HepG2 (cell line): ENCODE data around the gene JUND. TPM values are rescaled to one million over a fixed set of nuclear protein-coding genes. Genes with fewer than 3 reads are reported as not detected.

Source experiments
- ARID2 ChIP-seq: sonication (generic); formaldehyde crosslinking; IDR thresholded peaks from 2 replicates; pipeline ENCODE4 v1.8.1; 2022; ENCODE audit warnings: mild to moderate bottlenecking, missing genetic modification reagents, borderline replicate concordance
- BHLHE40 ChIP-seq: IDR thresholded peaks from 2 replicates; pipeline ENCODE4 v1.6.1; 2011; ENCODE audit warnings: low read length, improper control_type of control experiment
- CREM ChIP-seq, 2 experiments: sonication (generic) in 1 of 2; formaldehyde crosslinking in 1 of 2; IDR thresholded peaks; 2 replicates each; pipeline versions ENCODE4 v1.4.0 to v1.6.1; 2016 to 2020; ENCODE audit warnings: antibody characterized with exemption in 1 of 2, mild to moderate bottlenecking in 1 of 2, missing genetic modification reagents in 1 of 2
- ESRRA ChIP-seq: sonication (generic); formaldehyde crosslinking; IDR thresholded peaks from 2 replicates; pipeline ENCODE4 v1.5.1; 2020; ENCODE audit warnings: mild to moderate bottlenecking, low read depth, missing genetic modification reagents
- KLF15 ChIP-seq: sonication (generic); formaldehyde crosslinking; IDR thresholded peaks from 2 replicates; pipeline ENCODE4 v1.8.1; 2023; ENCODE audit warnings: borderline replicate concordance, mild to moderate bottlenecking, inconsistent platforms, missing genetic modification reagents, mixed read lengths
- NFIB ChIP-seq: sonication (generic); formaldehyde crosslinking; IDR thresholded peaks from 2 replicates; pipeline ENCODE4 v1.9.0; 2021; ENCODE audit warnings: missing genetic modification reagents, mild to moderate bottlenecking, borderline replicate concordance
- SMAD3 ChIP-seq: sonication (generic); formaldehyde crosslinking; IDR thresholded peaks from 2 replicates; pipeline ENCODE4 v1.4.0; 2020; ENCODE audit warnings: missing genetic modification reagents
- SRF ChIP-seq: IDR thresholded peaks from 2 replicates; pipeline ENCODE4 v1.6.1; 2011; ENCODE audit warnings: mild to moderate bottlenecking, low read depth, low read length, moderate library complexity
- TAF1 ChIP-seq: sonication (generic); formaldehyde crosslinking; IDR thresholded peaks from 2 replicates; pipeline ENCODE4 v1.4.0; 2020; ENCODE audit warnings: missing genetic modification reagents
- TGIF2 ChIP-seq: IDR thresholded peaks from 2 replicates; pipeline ENCODE4 v1.6.1; 2016; ENCODE audit warnings: control low read depth, missing compliant biosample characterization
- TMF1 ChIP-seq: sonication (generic); formaldehyde crosslinking; IDR thresholded peaks from 2 replicates; pipeline ENCODE4 v1.8.1; 2022; ENCODE audit warnings: low read depth, missing genetic modification reagents
- TSC22D2 ChIP-seq: sonication (generic); formaldehyde crosslinking; IDR thresholded peaks from 2 replicates; pipeline ENCODE4 v1.5.1; 2020; ENCODE audit warnings: missing genetic modification reagents, mild to moderate bottlenecking, borderline replicate concordance
- ZNF12 ChIP-seq: sonication (generic); formaldehyde crosslinking; IDR thresholded peaks from 2 replicates; pipeline ENCODE4 v1.5.0; 2020; ENCODE audit warnings: missing genetic modification reagents
- ZNF3 ChIP-seq: IDR thresholded peaks from 2 replicates; pipeline ENCODE4 v1.7.0; 2017; ENCODE audit warnings: inconsistent platforms
- ZNF430 ChIP-seq: sonication (generic); formaldehyde crosslinking; IDR thresholded peaks from 2 replicates; pipeline ENCODE4 v1.9.0; 2021; ENCODE audit warnings: mild to moderate bottlenecking, missing genetic modification reagents
- ZNF446 ChIP-seq: sonication (generic); formaldehyde crosslinking; IDR thresholded peaks from 2 replicates; pipeline ENCODE4 v1.5.0; 2020; ENCODE audit warnings: mild to moderate bottlenecking, missing genetic modification reagents
- ZNF468 ChIP-seq: sonication (generic); formaldehyde crosslinking; IDR thresholded peaks from 2 replicates; pipeline ENCODE4 v1.8.0; 2022; ENCODE audit warnings: mild to moderate bottlenecking, moderate library complexity, missing genetic modification reagents
- ZNF510 ChIP-seq: sonication (generic); formaldehyde crosslinking; IDR thresholded peaks from 2 replicates; pipeline ENCODE4 v1.4.0; 2020; ENCODE audit warnings: low read depth, mild to moderate bottlenecking, missing genetic modification reagents
- ZNF589 ChIP-seq: sonication (generic); formaldehyde crosslinking; conservative IDR thresholded peaks from 2 replicates; pipeline ENCODE4 v1.8.0; 2022; ENCODE audit warnings: mild to moderate bottlenecking, moderate library complexity, missing genetic modification reagents
- ZNF660 ChIP-seq: sonication (generic); formaldehyde crosslinking; IDR thresholded peaks from 2 replicates; pipeline ENCODE4 v1.5.1; 2020; ENCODE audit warnings: mild to moderate bottlenecking, low read depth, missing genetic modification reagents, borderline replicate concordance
- polyA plus RNA-seq, 8 experiments: library from polyadenylated mRNA; depleted of rRNA in 3 of 8; stranded (reverse) in 7 of 8; unstranded in 1 of 8; fragments of >200 nt; fragmentation: Illumina TruSeq in 4 of 8; extraction: Trizol in 4 of 8; gene quantifications; 2 replicates each; pipeline versions ENCODE4 v1.2.1 to v1.2.3, GENCODE V29; 2011 to 2016; ENCODE audit warnings: low read depth in 4 of 8, missing spikeins in 1 of 8, mixed read lengths in 1 of 8; ENCODE audit not compliant: insufficient read depth in 1 of 8
- total RNA-seq, 5 experiments: library from RNA; depleted of rRNA; stranded (reverse); fragments of >200 nt; fragmentation: Illumina TruSeq; extraction: Trizol; gene quantifications; 2 replicates each; pipeline ENCODE4 v1.2.3, GENCODE V29; 2016; ENCODE audit warnings: low read depth in 1 of 5
- TF ChIP-seq, protein P1 (sequence below): sonication (generic); formaldehyde crosslinking; IDR thresholded peaks from 2 replicates; pipeline ENCODE4 v1.4.0; 2020; ENCODE audit warnings: missing genetic modification reagents, mild to moderate bottlenecking, borderline replicate concordance
- TF ChIP-seq, protein P2 (sequence below): IDR thresholded peaks from 2 replicates; pipeline ENCODE4 v1.6.1; 2016; ENCODE audit warnings: missing compliant biosample characterization, missing genetic modification reagents, borderline replicate concordance
- TF ChIP-seq, protein P3 (sequence below): sonication (generic); formaldehyde crosslinking; IDR thresholded peaks from 2 replicates; pipeline ENCODE4 v1.5.0; 2020; ENCODE audit warnings: missing genetic modification reagents
- TF ChIP-seq, protein P4 (sequence below): IDR thresholded peaks from 2 replicates; pipeline ENCODE4 v1.6.1; 2016; ENCODE audit warnings: missing biosample characterization, missing genetic modification reagents, low read depth

Gene JUND
- total and polyA plus RNA-seq, 2 of the 13 experiments (the other 11 are each of a cell fraction or from before 2014, with no cell fraction given): 41.2 to 59.8 TPM

DNA sequence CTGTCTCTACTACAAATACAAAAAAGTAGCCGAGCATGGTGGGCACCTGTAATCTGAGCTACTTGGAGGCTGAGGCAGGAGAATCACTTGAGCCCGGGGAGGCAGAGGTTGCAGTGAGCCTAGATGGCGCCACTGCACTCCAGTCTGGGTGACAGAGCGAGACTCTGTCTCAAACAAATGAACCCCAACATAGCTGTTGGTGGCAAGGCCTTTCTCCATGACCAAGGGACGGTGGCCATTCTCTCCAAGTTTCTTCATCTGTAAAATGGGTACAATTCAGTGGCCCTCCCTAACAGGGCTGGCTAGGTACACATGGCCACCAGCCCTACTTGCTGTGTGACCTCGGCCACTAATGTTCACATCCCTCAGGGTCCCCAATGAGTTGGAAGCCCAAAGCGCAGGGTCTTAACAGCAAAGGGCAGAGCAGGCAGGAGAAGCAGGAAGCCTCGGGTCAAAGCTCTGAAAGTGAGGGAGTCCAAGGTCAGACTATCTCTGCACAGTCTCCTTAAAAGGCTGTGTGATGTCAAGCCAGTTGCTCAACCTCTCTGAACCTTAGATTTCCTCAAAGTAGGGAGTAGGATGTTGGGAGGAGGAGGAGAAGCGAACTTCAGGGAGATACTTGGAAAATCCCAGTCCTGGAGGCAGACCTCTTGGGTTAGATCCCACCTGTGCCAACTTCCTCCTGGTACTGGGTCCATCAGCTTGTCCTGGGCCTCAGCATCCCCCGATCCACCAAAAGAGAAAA, 2.7 kb downstream of the JUND start (continued):
- peak; percentile 37; the same call in 1 of the 2 replicates for TF ChIP-seq ZNF510 (CRISPR knock-in tag)
- no peak for TF ChIP-seq ZNF589
- peak; percentile 65; the same call in 1 of the 2 replicates for TF ChIP-seq SRF
- TF ChIP-seq ZNF430 (CRISPR knock-in tag): peak; percentile 70; the same call in 1 of the 2 replicates
- TF ChIP-seq, protein P1, sequence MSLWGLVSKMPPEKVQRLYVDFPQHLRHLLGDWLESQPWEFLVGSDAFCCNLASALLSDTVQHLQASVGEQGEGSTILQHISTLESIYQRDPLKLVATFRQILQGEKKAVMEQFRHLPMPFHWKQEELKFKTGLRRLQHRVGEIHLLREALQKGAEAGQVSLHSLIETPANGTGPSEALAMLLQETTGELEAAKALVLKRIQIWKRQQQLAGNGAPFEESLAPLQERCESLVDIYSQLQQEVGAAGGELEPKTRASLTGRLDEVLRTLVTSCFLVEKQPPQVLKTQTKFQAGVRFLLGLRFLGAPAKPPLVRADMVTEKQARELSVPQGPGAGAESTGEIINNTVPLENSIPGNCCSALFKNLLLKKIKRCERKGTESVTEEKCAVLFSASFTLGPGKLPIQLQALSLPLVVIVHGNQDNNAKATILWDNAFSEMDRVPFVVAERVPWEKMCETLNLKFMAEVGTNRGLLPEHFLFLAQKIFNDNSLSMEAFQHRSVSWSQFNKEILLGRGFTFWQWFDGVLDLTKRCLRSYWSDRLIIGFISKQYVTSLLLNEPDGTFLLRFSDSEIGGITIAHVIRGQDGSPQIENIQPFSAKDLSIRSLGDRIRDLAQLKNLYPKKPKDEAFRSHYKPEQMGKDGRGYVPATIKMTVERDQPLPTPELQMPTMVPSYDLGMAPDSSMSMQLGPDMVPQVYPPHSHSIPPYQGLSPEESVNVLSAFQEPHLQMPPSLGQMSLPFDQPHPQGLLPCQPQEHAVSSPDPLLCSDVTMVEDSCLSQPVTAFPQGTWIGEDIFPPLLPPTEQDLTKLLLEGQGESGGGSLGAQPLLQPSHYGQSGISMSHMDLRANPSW (CRISPR knock-in tag): 0 out of 2 replicates have a peak, but pooled peaks have one; percentile 0
- TF ChIP-seq SMAD3 (CRISPR knock-in tag): peak; percentile 20; the same call in 1 of the 2 replicates
- no peak for TF ChIP-seq CREM (IDR thresholded peaks at IDR 0.05)
- no peak for TF ChIP-seq CREM (CRISPR knock-in tag; IDR thresholded peaks at IDR 0.05)
- TF ChIP-seq ARID2 (CRISPR knock-in tag): no peak
- TF ChIP-seq, protein P2, sequence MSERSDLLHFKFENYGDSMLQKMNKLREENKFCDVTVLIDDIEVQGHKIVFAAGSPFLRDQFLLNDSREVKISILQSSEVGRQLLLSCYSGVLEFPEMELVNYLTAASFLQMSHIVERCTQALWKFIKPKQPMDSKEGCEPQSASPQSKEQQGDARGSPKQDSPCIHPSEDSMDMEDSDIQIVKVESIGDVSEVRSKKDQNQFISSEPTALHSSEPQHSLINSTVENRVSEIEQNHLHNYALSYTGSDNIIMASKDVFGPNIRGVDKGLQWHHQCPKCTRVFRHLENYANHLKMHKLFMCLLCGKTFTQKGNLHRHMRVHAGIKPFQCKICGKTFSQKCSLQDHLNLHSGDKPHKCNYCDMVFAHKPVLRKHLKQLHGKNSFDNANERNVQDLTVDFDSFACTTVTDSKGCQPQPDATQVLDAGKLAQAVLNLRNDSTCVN: no peak
- TF ChIP-seq TSC22D2 (CRISPR knock-in tag): no peak
- TF ChIP-seq, protein P3, sequence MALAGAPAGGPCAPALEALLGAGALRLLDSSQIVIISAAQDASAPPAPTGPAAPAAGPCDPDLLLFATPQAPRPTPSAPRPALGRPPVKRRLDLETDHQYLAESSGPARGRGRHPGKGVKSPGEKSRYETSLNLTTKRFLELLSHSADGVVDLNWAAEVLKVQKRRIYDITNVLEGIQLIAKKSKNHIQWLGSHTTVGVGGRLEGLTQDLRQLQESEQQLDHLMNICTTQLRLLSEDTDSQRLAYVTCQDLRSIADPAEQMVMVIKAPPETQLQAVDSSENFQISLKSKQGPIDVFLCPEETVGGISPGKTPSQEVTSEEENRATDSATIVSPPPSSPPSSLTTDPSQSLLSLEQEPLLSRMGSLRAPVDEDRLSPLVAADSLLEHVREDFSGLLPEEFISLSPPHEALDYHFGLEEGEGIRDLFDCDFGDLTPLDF (CRISPR knock-in tag): no peak
- no peak for TF ChIP-seq ESRRA (CRISPR knock-in tag)
- TF ChIP-seq TAF1 (CRISPR knock-in tag): no peak
- TF ChIP-seq ZNF3: no peak
- no peak for TF ChIP-seq ZNF660 (CRISPR knock-in tag)
- TF ChIP-seq NFIB (CRISPR knock-in tag): no peak
- TF ChIP-seq TMF1 (CRISPR knock-in tag): no peak
- TF ChIP-seq, protein P4, sequence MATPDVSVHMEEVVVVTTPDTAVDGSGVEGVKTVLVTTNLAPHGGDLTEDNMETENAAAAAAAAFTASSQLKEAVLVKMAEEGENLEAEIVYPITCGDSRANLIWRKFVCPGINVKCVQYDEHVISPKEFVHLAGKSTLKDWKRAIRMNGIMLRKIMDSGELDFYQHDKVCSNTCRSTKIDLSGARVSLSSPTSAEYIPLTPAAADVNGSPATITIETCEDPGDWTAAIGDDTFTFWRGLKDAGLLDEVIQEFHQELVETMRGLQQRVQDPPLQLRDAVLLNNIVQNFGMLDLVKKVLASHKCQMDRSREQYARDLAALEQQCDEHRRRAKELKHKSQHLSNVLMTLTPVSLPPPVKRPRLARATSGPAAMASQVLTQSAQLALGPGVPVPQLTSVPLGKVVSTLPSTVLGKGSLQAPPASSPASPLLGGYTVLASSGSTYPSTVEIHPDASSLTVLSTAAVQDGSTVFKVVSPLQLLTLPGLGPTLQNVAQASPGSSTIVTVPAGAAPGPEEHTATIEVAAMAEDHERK (CRISPR knock-in tag): no peak
- TF ChIP-seq TGIF2 (CRISPR knock-in tag): no peak
- no peak for TF ChIP-seq ZNF446 (CRISPR knock-in tag)
- TF ChIP-seq ZNF12: no peak
- TF ChIP-seq BHLHE40: no peak
- no peak for TF ChIP-seq KLF15 (CRISPR knock-in tag)
- no peak for TF ChIP-seq ZNF468 (CRISPR knock-in tag)
